PFSK-1 (cell line): ENCODE measurements around the gene SRRD.

Source experiments
- FOXP2 ChIP-seq: optimal IDR thresholded peaks from 2 replicates; pipeline ENCODE3; 2011; ENCODE audit warnings: borderline replicate concordance, control low read depth, inconsistent platforms; ENCODE audit not compliant: insufficient read depth; ENCODE audit errors: extremely low read length, extremely low read depth
- POLR2AphosphoS5 ChIP-seq: IDR thresholded peaks from 2 replicates; pipeline ENCODE4 v1.6.1; 2012; ENCODE audit warnings: low read depth, mild to moderate bottlenecking, control low read depth, low read length, moderate library complexity
- SIN3A ChIP-seq: IDR thresholded peaks from 2 replicates; pipeline ENCODE4 v1.6.1; 2012; ENCODE audit warnings: mild to moderate bottlenecking, low read length, moderate library complexity, borderline replicate concordance; ENCODE audit not compliant: insufficient read depth
- TAF1 ChIP-seq: IDR thresholded peaks from 2 replicates; pipeline ENCODE4 v1.6.1; 2012; ENCODE audit warnings: low read length, control low read depth, borderline replicate concordance; ENCODE audit not compliant: insufficient read depth

DNA sequence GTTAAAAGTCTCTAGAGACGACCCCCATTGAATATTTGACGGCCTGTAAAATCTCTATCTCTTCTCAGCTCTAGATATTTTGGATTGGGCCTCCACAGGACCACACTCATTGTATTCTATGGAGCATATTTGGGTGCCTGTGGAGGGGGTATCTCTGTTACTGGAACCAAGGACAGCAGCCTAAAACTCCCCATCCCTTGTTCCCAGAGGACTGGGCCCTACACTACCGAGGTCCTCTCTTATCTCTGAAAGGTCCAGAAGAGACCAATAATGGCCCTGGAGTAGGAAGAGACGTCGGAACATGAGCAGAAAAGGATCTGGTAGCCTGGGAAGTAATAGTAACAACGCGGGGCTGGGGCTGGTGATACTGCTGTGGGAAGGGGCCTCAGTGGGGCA lies 636 bp upstream of the SRRD start:
- TF ChIP-seq TAF1 (no peak), POLR2AphosphoS5 (no peak), SIN3A (no peak), FOXP2 (no peak)
